Measurements from ENCODE around the gene LIX1.

DNA sequence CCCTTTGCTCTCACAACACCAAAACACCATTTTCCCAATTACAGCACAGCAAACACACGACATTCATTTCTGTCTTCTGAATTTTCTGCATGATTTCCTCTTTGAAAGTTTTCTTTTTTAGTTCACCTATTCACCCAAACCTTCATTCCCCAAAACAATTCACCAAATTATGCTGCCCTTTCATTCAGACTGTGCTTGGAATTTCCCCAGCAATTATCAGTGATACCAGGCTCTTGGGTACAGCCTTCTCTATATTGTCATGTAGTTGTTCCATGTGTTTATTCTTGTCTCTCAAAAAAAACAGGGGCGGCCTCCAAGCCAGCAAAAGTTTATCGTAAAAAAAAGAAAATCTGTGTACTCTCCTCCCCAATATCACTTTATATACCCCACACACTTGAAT lies 9.0 kb upstream of the LIX1 start:
- TF ChIP-seq, protein P1, sequence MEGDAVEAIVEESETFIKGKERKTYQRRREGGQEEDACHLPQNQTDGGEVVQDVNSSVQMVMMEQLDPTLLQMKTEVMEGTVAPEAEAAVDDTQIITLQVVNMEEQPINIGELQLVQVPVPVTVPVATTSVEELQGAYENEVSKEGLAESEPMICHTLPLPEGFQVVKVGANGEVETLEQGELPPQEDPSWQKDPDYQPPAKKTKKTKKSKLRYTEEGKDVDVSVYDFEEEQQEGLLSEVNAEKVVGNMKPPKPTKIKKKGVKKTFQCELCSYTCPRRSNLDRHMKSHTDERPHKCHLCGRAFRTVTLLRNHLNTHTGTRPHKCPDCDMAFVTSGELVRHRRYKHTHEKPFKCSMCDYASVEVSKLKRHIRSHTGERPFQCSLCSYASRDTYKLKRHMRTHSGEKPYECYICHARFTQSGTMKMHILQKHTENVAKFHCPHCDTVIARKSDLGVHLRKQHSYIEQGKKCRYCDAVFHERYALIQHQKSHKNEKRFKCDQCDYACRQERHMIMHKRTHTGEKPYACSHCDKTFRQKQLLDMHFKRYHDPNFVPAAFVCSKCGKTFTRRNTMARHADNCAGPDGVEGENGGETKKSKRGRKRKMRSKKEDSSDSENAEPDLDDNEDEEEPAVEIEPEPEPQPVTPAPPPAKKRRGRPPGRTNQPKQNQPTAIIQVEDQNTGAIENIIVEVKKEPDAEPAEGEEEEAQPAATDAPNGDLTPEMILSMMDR (IDR thresholded peaks at IDR 0.05) = no peak
- TF ChIP-seq POLR2A (IDR thresholded peaks at IDR 0.05) (no peak), EP300 (IDR thresholded peaks at IDR 0.05) (no peak), POLR2AphosphoS5 (IDR thresholded peaks at IDR 0.05) (no peak)
